Middle frontal gyrus (tissue), 1 donor: ENCODE data around the gene PCED1B.
"Not testable (repeated sequence)": the region's sequence is repeated elsewhere in the genome, so short reads cannot be mapped to it uniquely, and the experiment has no call there.

Experiments used
- DNase-seq: peaks from one replicate; pipeline ENCODE4 v3.0.0-alpha.2; 2015; ENCODE audit warnings: low spot score; ENCODE audit errors: extremely low spot score

PCED1B gene

DNA sequence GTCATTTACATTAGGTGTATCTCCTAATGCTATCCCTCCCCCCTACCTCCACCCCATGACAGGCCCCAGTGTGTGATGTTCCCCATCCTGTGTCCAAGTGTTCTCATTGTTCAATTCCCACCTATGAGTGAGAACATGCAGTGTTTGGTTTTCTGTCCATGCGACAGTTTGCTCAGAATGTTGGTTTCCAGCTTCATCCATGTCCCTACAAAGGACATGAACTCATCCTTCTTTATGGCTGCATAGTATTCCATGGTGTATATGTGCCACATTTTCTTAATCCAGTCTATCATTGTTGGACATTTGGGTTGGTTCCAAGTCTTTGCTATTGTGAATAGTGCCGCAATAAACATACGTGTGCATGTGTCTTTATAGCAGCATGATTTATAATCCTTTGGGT is 37.9 kb downstream of the PCED1B start:
- DNase-seq = not testable (repeated sequence)

GRCh38 chr12:47120736-47121135 is 41.3 kb downstream of the PCED1B start:
- DNase-seq = no peak

GRCh38 chr12:47121146-47121545 is 41.7 kb downstream of the PCED1B start:
- no peak for DNase-seq

DNA sequence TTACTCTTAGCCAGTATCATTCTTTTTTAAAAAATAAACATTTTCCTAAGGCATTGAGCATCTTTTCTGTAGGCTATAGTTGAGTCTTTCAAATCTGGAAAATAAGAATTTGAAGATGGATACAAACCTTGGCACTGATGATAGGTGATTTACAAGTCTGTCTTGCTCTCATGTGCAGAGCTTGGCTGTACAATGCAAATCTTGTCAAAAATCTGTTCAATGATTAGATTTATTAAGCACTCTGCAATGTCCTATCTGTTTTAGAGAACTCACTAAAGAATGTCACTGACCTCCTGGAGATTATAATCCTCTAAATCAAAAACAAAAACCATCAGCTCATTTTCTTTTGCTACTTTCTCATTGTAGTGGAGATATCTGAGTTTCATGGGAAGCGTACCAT is 43.2 kb downstream of the PCED1B start:
- DNase-seq = no peak

GRCh38 chr12:47123730-47124129 is 44.3 kb downstream of the PCED1B start:
- DNase-seq = no peak

DNA sequence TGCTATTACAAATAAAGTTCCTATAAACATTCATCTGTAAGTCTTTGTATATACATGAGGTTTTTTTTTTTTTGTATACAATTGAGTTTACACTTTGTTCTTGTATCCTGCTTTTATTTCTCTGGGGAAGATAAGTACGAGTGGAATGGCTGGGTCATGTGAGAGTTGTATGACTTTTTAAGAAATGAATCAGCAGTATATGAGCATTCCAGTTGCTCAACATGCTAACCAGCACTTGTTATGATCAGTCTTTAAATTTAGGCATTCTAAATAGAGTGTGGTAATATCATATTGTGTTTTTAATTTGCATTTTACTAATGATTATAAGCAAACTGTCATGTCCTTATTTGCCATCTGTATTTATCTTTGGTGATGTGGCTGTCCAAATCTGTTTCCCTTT is 45.0 kb downstream of the PCED1B start:
- DNase-seq = no peak

GRCh38 chr12:47126246-47126645 is 46.8 kb downstream of the PCED1B start:
- DNase-seq = no peak

DNA sequence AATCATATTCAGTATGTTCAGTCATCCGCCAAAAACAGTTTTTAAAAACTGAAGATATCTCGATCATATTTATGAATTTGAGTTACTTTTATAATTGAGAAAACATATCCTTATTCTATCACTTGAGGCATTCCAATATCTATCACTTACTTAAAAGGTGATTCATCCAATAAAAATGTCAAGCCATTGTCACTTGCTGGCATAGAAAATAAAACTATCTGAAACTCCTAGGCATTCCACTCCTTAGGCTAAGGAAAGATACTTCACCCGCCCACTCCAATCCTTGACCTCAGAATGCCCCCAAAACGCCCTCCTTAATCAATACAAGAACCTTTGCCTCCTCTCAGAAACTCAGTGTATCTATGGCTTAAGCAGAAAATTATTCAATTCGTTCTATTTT is 51.6 kb downstream of the PCED1B start:
- no peak for DNase-seq

DNA sequence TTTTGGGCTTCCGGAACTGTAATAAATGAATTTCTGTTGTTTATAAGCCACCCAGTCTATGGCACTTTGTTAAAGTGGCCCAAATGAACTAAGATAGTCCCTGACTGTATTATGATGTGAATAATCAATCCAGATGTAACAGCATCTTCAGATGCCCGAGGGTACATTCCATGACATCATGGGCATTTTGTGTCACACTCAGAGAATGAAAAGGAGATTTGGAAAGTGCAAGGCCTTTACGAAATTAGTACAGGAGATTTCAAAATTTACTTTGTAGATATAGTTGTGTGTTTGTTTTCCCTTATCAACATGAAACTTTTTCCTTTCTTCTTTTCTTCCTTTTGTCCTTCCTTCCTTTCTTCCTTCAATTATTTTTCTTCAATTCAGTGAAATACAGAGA is 54.6 kb downstream of the PCED1B start:
- DNase-seq = no peak

DNA sequence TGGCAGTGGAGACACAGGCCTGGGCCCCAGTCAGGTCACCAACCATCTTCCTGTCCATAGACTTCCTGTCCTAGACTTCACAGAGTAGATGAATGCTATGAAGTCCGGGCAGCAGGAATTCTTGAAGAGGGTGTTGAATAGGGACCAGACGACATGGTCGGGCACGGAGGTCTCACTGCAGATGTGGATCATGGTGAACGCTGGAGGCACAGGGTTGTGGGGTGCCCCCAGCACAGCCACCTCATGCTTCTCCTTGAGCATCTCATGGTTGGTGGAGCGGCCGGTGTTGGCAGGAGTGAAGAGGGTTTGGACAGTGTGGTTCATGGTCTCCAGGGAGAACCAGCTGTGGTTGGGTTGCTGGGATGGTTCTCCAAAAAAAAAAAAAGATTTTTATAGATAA is 56.2 kb downstream of the PCED1B start:
- DNase-seq = no peak

DNA sequence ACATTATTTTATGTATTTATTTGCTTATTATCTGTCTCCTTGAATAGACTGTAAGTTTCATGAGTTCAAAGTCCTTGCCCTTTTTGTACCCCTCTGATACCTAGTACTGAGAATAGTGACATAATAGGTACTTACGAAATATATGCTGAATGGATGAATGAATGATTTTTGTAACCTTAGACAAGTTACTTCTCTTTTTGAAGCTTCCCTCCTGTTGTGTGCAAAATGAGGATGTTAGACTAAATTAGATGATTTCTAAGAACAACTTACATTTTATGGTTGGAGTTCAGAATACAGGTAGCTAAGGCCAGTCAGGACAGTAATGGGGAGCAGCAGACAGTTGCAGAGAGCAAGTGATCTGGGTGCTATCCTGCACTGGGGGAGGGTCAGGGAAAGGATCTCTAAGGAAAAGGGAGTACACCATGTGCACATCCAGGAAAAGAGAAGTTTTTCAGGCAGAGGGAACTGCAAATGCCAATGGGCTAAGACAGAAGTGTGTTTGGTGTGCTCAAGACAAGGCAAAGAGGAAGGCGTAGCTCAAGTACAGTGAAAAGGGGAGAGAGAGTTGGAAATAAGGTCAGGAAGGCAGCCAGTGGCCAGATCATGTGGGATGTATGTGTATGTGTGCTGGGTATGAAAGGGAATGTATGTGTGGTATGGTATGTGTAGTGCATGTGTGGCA is 59.7 kb downstream of the PCED1B start:
- DNase-seq = no peak

- no peak for DNase-seq
Measured at GRCh38 chr12:47141459-47141858, 62.0 kb downstream of the PCED1B start.

DNA sequence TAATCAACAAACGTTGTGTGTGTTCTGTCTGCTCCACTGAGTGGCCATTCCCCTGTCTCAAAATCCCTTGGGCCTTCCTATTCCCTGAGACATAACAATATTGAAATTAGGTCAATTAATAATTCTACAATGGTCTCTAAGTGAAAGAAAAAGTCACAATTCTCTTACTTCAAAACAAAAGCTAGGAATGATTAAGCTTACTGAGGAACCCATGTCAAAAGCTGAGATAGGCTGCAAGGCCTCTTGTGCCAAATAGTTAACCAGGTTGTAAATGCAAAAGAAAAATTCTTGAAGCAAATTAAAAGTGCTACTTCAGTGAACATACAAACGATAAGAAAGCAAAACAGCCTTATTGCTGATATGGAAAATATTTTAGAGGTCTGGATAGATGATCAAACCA is 65.3 kb downstream of the PCED1B start:
- no peak for DNase-seq

DNA sequence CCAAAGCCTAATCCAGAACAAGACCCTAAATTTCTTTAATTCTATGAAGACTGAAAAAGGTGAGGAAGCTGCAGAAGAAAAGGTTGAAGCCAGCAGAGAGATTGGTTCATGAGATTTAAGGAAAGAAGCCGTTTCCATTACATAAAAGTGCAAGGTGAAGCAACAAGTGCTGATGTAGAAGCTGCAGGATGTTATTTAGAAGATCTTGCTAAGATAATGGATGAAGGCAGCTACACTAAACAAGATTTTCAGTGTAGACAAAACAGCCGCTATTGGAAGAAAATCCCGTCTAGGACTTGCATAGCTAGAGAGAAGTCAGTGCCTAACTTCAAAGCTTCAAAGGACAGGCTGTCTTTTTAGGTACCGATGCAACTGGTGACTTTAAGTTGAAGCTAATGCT is 65.8 kb downstream of the PCED1B start:
- DNase-seq = no peak

- no peak for DNase-seq
Measured at GRCh38 chr12:47147739-47148138, 68.3 kb downstream of the PCED1B start.

DNA sequence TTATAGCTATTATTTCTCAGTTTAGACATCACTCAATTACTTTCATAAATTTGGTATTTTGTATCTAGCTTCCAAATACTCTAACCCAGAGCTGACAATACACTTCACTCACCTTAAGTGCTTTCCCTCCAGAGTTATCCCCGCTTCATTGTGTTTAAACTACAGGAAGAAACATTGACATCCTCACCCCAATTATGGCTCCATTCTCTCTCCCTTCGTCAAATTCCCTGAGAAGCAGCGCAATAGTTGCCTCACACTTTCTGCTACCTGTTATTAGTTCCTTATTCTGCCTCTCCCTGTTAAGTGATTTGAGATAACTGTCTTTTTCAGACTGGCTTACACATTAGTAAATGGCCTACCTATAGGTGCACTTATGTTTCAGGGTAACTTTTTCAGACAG is 69.7 kb downstream of the PCED1B start:
- no peak for DNase-seq

DNA sequence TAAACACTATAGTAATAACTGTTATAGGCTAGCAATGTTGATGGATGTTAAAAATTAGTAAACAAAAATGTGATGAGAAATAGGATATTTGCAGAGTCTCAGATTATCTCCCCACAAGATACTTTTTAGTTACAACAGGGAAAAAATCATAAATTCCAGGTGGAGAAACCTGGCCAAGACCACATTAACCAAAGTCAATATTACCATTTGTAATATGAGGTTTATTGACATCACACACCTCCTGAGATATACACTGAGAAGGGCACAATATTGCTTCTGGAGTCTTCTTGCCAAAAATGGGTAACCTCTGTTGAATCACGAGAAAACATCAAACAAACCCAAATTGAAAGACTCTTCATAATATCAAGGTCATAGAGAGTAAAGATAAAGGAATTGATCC is 72.7 kb downstream of the PCED1B start:
- DNase-seq = no peak

DNA sequence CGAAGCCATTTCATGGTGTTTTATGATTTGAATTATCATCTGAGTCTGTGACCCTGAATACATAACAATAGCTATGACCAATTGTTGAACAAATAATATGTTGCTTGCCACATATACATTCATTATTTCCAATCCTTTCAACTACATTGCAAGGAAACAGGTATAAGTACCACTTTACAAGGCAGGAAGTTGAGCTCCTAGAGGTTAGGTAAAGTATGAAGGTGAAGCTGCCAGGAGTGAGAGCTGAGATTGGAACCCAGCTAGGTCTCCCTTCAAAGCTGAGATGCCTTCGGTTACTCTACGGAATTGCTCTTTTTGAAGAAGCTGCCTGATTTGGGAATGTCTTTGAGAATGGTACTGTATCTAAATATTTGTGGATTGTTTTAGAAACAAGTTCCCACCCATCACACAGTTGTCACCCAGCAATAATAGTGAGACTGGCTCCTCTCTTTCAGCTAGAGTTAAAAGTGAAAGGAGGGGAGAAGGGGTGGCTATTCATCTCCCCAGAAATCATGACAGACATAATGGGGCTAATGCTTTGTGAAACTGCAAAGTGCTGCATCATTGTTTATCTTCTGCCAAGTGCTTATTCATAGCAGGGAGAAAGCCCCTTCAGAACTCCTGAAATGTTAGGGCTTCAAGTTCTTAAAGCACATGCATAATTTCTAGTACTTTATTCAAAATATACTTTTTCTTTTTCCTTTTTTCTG is 76.2 kb downstream of the PCED1B start:
- no peak for DNase-seq

- no peak for DNase-seq
Measured at GRCh38 chr12:47156167-47156736, 76.8 kb downstream of the PCED1B start.

GRCh38 chr12:47158792-47159191 is 79.4 kb downstream of the PCED1B start:
- DNase-seq = no peak

GRCh38 chr12:47159348-47159747 is 79.9 kb downstream of the PCED1B start:
- DNase-seq = no peak

DNA sequence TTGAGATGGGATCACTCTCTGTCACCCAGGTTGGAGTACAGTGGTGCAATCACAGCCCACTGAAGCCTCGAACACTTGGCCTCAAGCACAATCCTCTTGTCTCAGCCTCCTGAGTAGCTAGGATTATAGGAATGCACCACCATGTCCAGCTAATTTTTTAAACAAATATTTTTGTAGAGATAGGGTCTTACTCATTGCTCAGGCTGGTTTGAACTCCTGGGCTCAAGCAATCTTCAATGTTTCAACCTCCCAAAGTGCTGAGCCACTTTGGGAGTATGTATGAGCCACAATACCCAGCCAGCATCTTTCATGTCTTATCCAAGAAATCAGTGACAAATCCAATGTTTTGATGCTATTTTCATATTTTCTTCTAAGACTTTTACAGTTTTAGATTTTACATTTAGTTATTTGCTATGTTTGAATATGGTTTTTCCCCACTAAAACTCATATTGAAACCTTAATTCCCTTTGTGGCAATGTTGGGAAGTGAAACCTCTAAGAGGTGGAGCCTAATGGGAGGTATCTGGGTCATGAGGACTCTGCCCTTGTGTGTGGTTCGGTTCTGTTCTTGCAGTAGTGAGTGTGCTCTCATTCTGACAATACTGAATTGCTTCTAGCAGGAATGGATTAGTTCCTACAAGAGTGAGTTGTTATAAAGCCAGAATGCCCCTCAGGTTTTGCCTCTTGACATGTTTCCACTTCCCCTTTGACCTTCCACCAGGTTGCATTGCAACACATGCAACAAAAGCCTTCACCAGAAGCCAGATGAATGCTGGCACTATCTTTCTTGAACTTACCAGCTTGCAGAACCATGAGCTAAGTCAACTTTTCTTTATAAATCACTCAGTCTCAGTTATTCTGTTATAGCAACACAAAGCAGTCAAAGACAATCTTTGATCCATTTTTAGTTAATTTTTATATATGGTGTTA is 81.2 kb downstream of the PCED1B start:
- DNase-seq = no peak
